ENCODE results near the gene ZBTB46.
A peak's percentile ranks its signal among the peaks of the same experiment; 100 is the strongest.

ZBTB46 gene

DNA sequence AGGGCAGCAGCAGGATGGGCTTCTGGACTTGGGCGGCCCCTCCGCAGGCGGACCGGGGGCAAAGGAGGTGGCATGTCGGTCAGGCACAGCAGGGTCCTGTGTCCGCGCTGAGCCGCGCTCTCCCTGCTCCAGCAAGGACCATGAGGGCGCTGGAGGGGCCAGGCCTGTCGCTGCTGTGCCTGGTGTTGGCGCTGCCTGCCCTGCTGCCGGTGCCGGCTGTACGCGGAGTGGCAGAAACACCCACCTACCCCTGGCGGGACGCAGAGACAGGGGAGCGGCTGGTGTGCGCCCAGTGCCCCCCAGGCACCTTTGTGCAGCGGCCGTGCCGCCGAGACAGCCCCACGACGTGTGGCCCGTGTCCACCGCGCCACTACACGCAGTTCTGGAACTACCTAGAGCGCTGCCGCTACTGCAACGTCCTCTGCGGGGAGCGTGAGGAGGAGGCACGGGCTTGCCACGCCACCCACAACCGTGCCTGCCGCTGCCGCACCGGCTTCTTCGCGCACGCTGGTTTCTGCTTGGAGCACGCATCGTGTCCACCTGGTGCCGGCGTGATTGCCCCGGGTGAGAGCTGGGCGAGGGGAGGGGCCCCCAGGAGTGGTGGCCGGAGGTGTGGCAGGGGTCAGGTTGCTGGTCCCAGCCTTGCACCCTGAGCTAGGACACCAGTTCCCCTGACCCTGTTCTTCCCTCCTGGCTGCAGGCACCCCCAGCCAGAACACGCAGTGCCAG is 134.3 kb downstream of the ZBTB46 start, which contains the start of gene TNFRSF6B:
TNFRSF6B (plus strand) TSS at position 25 of the 729 bp plus-strand sequence; CDS start at position 141, 116 bp downstream.
- no peaks in the 10 kb centered on the region for H3K27me3 ChIP-seq (ENCODE audit: insufficient read depth, low read length, poor library complexity)
- TF ChIP-seq, protein P1, sequence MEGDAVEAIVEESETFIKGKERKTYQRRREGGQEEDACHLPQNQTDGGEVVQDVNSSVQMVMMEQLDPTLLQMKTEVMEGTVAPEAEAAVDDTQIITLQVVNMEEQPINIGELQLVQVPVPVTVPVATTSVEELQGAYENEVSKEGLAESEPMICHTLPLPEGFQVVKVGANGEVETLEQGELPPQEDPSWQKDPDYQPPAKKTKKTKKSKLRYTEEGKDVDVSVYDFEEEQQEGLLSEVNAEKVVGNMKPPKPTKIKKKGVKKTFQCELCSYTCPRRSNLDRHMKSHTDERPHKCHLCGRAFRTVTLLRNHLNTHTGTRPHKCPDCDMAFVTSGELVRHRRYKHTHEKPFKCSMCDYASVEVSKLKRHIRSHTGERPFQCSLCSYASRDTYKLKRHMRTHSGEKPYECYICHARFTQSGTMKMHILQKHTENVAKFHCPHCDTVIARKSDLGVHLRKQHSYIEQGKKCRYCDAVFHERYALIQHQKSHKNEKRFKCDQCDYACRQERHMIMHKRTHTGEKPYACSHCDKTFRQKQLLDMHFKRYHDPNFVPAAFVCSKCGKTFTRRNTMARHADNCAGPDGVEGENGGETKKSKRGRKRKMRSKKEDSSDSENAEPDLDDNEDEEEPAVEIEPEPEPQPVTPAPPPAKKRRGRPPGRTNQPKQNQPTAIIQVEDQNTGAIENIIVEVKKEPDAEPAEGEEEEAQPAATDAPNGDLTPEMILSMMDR (IDR thresholded peaks at IDR 0.05; ENCODE audit: borderline replicate concordance, extremely low read depth, low read length, poor library complexity, severe bottlenecking) = no peak
- no peak for TF ChIP-seq EZH2 (IDR thresholded peaks at IDR 0.05; ENCODE audit: borderline replicate concordance, low read depth, low read length, severe bottlenecking)
- peaks cover 38% of the 10 kb centered on the region for H4K20me1 ChIP-seq (ENCODE audit: insufficient read depth, low read length)
- no peaks in the 10 kb centered on the region for H3K9me3 ChIP-seq (ENCODE audit: insufficient read depth, low read length, severe bottlenecking)
- no peak within 1 kb of the TSS for H3K4me2 ChIP-seq (ENCODE audit: insufficient read depth, low read length)
- no peak within 1 kb of the TSS for H3K9ac ChIP-seq (ENCODE audit: low read depth, low read length)
- no peaks in the 10 kb centered on the region for H3K4me1 ChIP-seq (ENCODE audit: insufficient read depth, low read length)
- DNase-seq = no peak
- no peak within 1 kb of the TSS for H3K4me3 ChIP-seq (ENCODE audit: low read depth in 1 of 2, low read length in 2 of 2)
- 0 out of 2 replicates have a peak within 1 kb of the TSS, but pooled peaks have one; percentile 32 for H3K27ac ChIP-seq (ENCODE audit: low read length)
- no peak within 1 kb of the TSS for H2AFZ ChIP-seq (ENCODE audit: low read depth, low read length)
- H3K36me3 ChIP-seq (ENCODE audit: insufficient read depth, low read length) = peaks cover 59% of the 10 kb centered on the region
- H3K79me2 ChIP-seq (ENCODE audit: insufficient read depth, low read length) = no peaks in the 10 kb centered on the region
- ATAC-seq (ENCODE audit: insufficient read depth, low read depth) = peak; percentile 3

DNA sequence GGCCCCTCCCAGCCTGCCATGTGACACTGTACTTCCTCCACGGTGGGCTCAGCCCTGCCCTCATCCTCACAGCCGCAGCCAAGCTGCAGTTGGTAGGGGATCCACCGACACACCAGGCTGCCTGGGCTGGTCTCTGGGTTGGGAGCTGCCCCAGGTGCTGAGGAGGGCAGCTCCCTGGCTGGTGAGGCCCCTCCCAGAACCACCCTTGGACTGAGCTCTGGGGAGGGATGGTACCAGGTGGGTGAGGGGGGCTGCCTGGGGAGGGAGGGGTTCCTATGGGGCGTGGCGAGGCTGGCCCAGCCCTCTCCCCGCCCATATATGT is 134.8 kb downstream of the ZBTB46 start:
- 0 out of 2 replicates have a peak overlapping the region, but pooled peaks have one; percentile 32 for H3K27ac ChIP-seq (ENCODE audit: low read length)
- H4K20me1 ChIP-seq (ENCODE audit: insufficient read depth, low read length) = peaks cover 37% of the 10 kb centered on the region
- H3K4me2 ChIP-seq (ENCODE audit: insufficient read depth, low read length) = no peak overlapping the region
- no peaks in the 10 kb centered on the region for H3K4me1 ChIP-seq (ENCODE audit: insufficient read depth, low read length)
- H3K27me3 ChIP-seq (ENCODE audit: insufficient read depth, low read length, poor library complexity) = no peaks in the 10 kb centered on the region
- H3K79me2 ChIP-seq (ENCODE audit: insufficient read depth, low read length) = no peaks in the 10 kb centered on the region
- no peaks in the 10 kb centered on the region for H3K9me3 ChIP-seq (ENCODE audit: insufficient read depth, low read length, severe bottlenecking)
- peaks cover 64% of the 10 kb centered on the region for H3K36me3 ChIP-seq (ENCODE audit: insufficient read depth, low read length)
- peak; percentile 53 for ATAC-seq (ENCODE audit: insufficient read depth, low read depth)
- H2AFZ ChIP-seq (ENCODE audit: low read depth, low read length) = no peak overlapping the region
- DNase-seq = peak; percentile 59
- no peak overlapping the region for H3K9ac ChIP-seq (ENCODE audit: low read depth, low read length)
- TF ChIP-seq, protein P1 (IDR thresholded peaks at IDR 0.05; ENCODE audit: borderline replicate concordance, extremely low read depth, low read length, poor library complexity, severe bottlenecking) = no peak
- no peak for TF ChIP-seq EZH2 (IDR thresholded peaks at IDR 0.05; ENCODE audit: borderline replicate concordance, low read depth, low read length, severe bottlenecking)
- H3K4me3 ChIP-seq (ENCODE audit: low read depth in 1 of 2, low read length in 2 of 2) = no peak overlapping the region

DNA sequence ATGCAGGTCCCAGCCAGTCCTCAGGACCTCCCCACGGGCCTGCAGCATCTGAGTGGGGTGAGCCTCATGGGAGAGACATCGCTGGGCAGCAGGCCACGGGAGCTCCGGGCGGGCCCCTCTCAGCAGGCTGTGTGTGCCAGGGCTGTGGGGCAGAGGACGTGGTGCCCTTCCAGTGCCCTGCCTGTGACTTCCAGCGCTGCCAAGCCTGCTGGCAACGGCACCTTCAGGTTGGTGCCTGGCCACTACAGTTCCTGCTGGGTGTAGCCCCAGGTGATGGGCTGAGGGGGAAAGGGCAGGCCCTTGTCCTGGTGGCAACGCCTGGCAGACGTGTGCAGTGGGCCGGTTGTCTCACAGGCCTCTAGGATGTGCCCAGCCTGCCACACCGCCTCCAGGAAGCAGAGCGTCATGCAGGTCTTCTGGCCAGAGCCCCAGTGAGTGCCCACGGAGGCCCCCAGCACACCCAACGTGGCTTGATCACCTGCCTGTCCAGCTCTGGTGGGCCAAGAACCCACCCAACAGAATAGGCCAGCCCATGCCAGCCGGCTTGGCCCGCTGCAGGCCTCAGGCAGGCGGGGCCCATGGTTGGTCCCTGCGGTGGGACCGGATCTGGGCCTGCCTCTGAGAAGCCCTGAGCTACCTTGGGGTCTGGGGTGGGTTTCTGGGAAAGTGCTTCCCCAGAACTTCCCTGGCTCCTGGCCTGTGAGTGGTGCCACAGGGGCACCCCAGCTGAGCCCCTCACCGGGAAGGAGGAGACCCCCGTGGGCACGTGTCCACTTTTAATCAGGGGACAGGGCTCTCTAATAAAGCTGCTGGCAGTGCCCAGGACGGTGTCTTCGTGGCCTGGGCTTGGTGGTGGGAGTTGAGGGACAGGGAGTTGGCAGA is 135.4 kb downstream of the ZBTB46 start:
- no peak overlapping the region for H3K4me2 ChIP-seq (ENCODE audit: insufficient read depth, low read length)
- TF ChIP-seq, protein P1 (IDR thresholded peaks at IDR 0.05; ENCODE audit: borderline replicate concordance, extremely low read depth, low read length, poor library complexity, severe bottlenecking) = no peak
- TF ChIP-seq EZH2 (IDR thresholded peaks at IDR 0.05; ENCODE audit: borderline replicate concordance, low read depth, low read length, severe bottlenecking) = no peak
- no peak overlapping the region for H3K4me3 ChIP-seq (ENCODE audit: low read depth in 1 of 2, low read length in 2 of 2)
- ATAC-seq (ENCODE audit: insufficient read depth, low read depth) (no peak), DNase-seq (no peak)
- 0 out of 2 replicates have a peak overlapping the region, but pooled peaks have one; percentile 32 for H3K27ac ChIP-seq (ENCODE audit: low read length)
- no peak overlapping the region for H2AFZ ChIP-seq (ENCODE audit: low read depth, low read length)
- H3K9ac ChIP-seq (ENCODE audit: low read depth, low read length) = no peak overlapping the region
- H3K79me2 ChIP-seq (ENCODE audit: insufficient read depth, low read length) = no peaks in the 10 kb centered on the region
- H3K9me3 ChIP-seq (ENCODE audit: insufficient read depth, low read length, severe bottlenecking) = no peaks in the 10 kb centered on the region
- H3K4me1 ChIP-seq (ENCODE audit: insufficient read depth, low read length) = no peaks in the 10 kb centered on the region
- peaks cover 61% of the 10 kb centered on the region for H3K36me3 ChIP-seq (ENCODE audit: insufficient read depth, low read length)
- no peaks in the 10 kb centered on the region for H3K27me3 ChIP-seq (ENCODE audit: insufficient read depth, low read length, poor library complexity)
- peaks cover 33% of the 10 kb centered on the region for H4K20me1 ChIP-seq (ENCODE audit: insufficient read depth, low read length)

Measured in DND-41 (cell line).